ENCODE results near the gene SLC38A5.

DNA sequence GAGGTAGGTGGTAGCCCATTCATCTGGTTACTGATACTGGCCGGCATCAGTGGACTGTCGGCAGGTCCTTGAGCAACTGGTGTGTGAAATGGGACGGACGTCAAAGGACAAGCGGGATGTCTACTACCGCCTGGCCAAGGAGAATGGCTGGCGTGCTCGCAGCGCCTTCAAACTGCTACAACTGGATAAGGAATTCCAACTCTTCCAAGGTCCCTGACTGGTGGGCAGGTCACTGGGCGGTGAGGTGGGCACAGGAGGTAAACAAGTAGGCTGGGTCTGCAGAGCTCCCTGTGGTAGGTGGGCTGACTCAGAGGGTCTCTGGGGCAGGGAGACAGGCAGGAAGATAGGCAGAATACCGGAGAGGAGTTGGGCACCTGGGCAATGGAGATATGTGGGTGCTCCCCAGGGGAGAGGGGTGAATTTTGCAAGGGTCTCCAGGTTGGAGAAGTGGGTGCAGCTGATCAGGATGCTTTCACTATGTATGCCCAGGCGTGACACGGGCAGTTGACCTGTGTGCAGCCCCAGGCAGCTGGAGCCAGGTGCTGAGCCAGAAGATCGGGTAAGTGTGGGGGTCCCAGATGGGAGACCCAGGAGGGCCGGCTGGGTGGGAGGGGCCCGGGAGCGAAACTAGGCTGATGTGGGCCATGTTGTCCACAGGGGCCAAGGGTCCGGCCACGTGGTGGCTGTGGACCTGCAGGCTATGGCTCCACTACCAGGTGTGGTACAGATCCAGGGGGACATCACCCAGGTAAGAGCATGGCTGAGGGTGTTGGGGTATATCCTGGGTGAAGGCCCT, 8.1 kb upstream of the SLC38A5 start:
- TF ChIP-seq EZH2 (IDR thresholded peaks at IDR 0.05) (no peak), FOXP2 (optimal IDR thresholded peaks at IDR 0.05; ENCODE audit: control extremely low read depth, extremely low read length, insufficient read depth) (no peak)

Measured in SK-N-MC (cell line).